Bronchial epithelial cell (primary cell): ENCODE results near the gene CYB5R3. TPM values are rescaled to one million over a fixed set of nuclear protein-coding genes. Genes with fewer than 3 reads are reported as not detected.
A peak's percentile ranks its signal among the peaks of the same experiment; 100 is the strongest.
"Not testable (repeated sequence)": the region's sequence is repeated elsewhere in the genome, so short reads cannot be mapped to it uniquely, and the experiment has no call there.

Source experiments
- DNase-seq: peaks from one replicate; pipeline ENCODE4 v3.0.0-alpha.2; 2010; ENCODE audit warnings: low read depth
- FAIRE-seq: peaks from 2 replicates; lab custom pipeline; 2011; peaks lifted over from hg19 to GRCh38; lab: Jason Lieb, UNC
- H3K27me3 ChIP-seq: 2 replicates; pipeline ENCODE4 v1.5.1; 2011; ENCODE audit warnings: low read length; ENCODE audit not compliant: control insufficient read depth, insufficient read depth
- H3K36me3 ChIP-seq: 2 replicates; pipeline ENCODE4 v1.5.1; 2011; ENCODE audit warnings: low read length; ENCODE audit not compliant: control insufficient read depth, insufficient read depth
- H3K4me3 ChIP-seq: 2 replicates; pipeline ENCODE4 v1.5.1; 2011; ENCODE audit warnings: mild to moderate bottlenecking, low read depth, low read length, control low read depth
- CTCF ChIP-seq: IDR thresholded peaks from 2 replicates; pipeline ENCODE4 v1.5.1; 2011; ENCODE audit warnings: mild to moderate bottlenecking, moderate library complexity, low read length, control low read depth, inconsistent platforms; ENCODE audit not compliant: insufficient read depth, severe bottlenecking
- total RNA-seq: library from RNA; depleted of rRNA; stranded (reverse); fragments of >200 nt; gene quantifications from 2 replicates; pipeline ENCODE4 v1.2.1, GENCODE V29; 2014

Gene CYB5R3
- total RNA-seq, 1 donor from 2014 or later, result 9.0 TPM

- H3K27me3 ChIP-seq, result no peaks in the 10 kb centered on the region
- H3K36me3 ChIP-seq, result peaks cover 13% of the 10 kb centered on the region
- no peak overlapping the region for H3K4me3 ChIP-seq
- no peak for TF ChIP-seq CTCF
- no peak for FAIRE-seq
- no peak for DNase-seq
Observed at GRCh38 chr22:42577623-42578240, 71.5 kb downstream of the CYB5R3 start.

DNA sequence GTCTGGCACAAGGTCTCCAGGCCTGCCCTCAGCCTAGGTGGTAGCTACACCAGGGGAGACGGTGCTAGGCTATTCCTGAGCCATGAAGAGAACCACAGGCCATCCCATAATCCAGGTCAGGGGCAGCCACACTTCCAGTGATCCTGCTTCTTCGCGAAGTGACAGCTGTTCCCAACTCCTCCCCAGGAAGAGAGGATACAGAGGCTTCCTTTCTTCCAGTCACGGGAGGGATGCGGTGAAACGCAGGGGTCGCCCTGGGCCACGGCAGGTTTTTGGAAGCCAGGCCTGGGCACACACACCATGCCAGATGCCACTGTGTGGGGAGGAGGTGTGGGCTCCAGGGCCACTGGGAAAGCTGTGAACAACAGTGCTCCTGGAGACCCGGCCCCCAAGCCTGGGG, 72.1 kb downstream of the CYB5R3 start:
- FAIRE-seq, H3K4me3 ChIP-seq, DNase-seq, H3K27me3 ChIP-seq: not testable (repeated sequence)
- peaks cover 13% of the 10 kb centered on the region for H3K36me3 ChIP-seq

GRCh38 chr22:42575996-42576574, 73.1 kb downstream of the CYB5R3 start:
- FAIRE-seq, DNase-seq, H3K27me3 ChIP-seq, H3K4me3 ChIP-seq: not testable (repeated sequence)
- H3K36me3 ChIP-seq, result peaks cover 13% of the 10 kb centered on the region

DNA sequence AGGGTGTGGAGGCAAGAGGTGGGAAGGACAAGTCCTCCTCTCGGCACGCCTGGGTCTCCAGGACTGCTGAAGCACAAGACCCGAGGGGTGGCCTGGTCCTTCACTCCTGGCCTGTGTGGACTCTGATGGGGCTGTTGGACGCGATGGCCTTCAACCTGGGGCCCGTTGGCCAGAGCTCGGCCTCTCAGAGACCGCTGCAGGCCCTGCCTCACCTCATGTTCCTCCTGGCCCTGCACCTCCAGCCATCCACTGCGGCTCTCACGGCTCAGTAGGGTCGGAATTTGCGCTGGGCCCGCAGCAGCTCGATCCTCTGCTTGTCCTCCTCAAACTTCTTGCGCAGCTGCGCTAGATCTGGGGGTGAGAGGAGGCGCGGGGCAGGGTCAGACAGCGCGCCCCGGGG, 74.7 kb downstream of the CYB5R3 start:
- FAIRE-seq, DNase-seq, H3K27me3 ChIP-seq, H3K36me3 ChIP-seq, H3K4me3 ChIP-seq: not testable (repeated sequence)

DNA sequence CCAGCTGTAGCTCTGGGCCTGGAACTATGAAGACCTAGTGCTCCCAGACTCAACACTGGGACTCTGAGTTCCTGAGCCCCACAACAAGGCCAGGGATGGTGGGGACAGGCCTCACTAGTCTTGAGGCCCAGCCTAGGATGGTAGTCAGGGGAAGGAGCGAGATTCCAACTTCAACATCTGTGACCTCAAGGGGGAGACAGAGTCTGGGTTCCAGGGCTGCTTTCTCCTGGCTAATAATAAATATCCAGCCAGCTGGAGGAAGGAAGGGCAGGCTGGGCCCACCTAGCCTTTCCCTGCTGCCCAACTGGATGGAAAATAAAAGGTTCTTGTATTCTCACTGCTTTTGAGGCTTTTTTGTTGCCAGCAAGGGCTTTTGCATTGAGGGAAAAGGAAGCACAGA, 75.1 kb downstream of the CYB5R3 start:
- FAIRE-seq, result peak; percentile 93
- not testable (repeated sequence) for DNase-seq, H3K27me3 ChIP-seq, H3K36me3 ChIP-seq, H3K4me3 ChIP-seq

DNA sequence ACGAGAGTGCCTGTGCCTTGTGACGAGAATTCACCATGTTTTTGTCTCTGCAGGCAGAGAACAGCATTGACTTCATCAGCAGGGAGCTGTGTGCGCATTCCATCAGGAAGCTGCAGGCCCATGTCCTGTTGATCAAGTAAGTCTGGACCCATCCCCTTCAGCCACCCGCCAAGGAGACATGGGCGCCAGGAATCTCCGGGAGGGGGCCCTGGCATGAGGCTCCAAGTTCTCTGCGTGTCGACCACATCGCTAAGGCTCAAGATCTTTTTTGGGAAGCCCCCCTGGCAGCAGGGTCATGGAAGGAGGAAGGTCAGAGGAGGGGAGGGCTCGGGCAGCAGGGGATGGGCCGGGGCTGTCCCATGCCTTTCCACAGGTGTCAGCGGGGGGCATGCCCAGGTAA, 78.1 kb downstream of the CYB5R3 start:
- not testable (repeated sequence) for H3K27me3 ChIP-seq, H3K36me3 ChIP-seq, DNase-seq, H3K4me3 ChIP-seq
- FAIRE-seq, result peak; percentile 86

GRCh38 chr22:42570580-42570979, 78.6 kb downstream of the CYB5R3 start:
- H3K36me3 ChIP-seq, FAIRE-seq, DNase-seq, H3K27me3 ChIP-seq, H3K4me3 ChIP-seq: not testable (repeated sequence)

DNA sequence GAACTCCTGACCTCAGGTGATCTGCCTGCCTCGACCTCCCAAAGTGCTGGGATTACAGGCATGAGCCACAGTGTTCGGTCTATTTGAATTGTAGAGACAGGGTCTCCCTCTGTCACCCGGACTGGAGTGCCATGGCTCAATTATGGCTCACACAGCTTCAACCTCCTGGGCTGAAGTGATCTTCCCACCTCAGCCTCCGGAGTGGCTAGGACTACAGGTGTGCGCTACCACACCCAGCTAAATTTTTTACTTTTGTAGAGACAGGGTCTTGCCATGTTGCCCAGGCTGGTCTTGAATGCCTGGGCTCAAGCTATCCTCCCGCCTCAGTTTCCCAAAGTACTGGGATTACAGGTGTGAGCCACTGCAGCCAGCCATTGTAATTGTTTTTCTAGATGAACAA, 81.2 kb downstream of the CYB5R3 start:
- not testable (repeated sequence) for H3K27me3 ChIP-seq, FAIRE-seq, H3K36me3 ChIP-seq, DNase-seq, H3K4me3 ChIP-seq

Other genes with a start within 250 kb of the CYB5R3 start
- gene NFAM1, start 217.0 kb downstream of the CYB5R3 start, total RNA-seq, result not detected in 2 replicates
- gene RRP7A, start 129.6 kb downstream of the CYB5R3 start, total RNA-seq, result 30.7 and 39.8 TPM in 2 replicates
- gene SERHL2, start 95.4 kb downstream of the CYB5R3 start, total RNA-seq, result 0.79 and 1.4 TPM in 2 replicates
- 16.8 and 25.1 TPM in 2 replicates for gene POLDIP3, start 34.5 kb downstream of the CYB5R3 start, total RNA-seq
- gene ATP5MGL, start 8.8 kb downstream of the CYB5R3 start, total RNA-seq, result 0.26 and 1.1 TPM in 2 replicates
- gene A4GALT, start 71.5 kb upstream of the CYB5R3 start, total RNA-seq, result 12.4 and 15.5 TPM in 2 replicates
- 76.7 and 87.7 TPM in 2 replicates for gene ARFGAP3, start 207.9 kb upstream of the CYB5R3 start, total RNA-seq